Left lung (tissue), 10 donors: ENCODE data around the gene DNAAF9. TPM values are rescaled to one million over a fixed set of nuclear protein-coding genes. Genes with fewer than 3 reads are reported as not detected.
"Not testable (repeated sequence)": the region's sequence is repeated elsewhere in the genome, so short reads cannot be mapped to it uniquely, and the experiment has no call there.

Experiments used
- ATAC-seq: fragments of 200-7000 bp; cut with Tn5 transposase; one replicate; pipeline ENCODE4 v1.9.1; 2020; ENCODE audit warnings: moderate library complexity
- DNase-seq, 4 donors: peaks; one replicate each; pipeline ENCODE4 v3.0.0-alpha.2; 2013 to 2020
- H3K27ac ChIP-seq, 2 donors: fragments of 200-600 bp; sonication (generic) in 1 of 2; one replicate each; pipeline versions ENCODE4 v1.5.0 to v1.8.0; 2020 to 2021
- H3K27me3 ChIP-seq, 2 donors: fragments of 200-600 bp; sonication (generic) in 1 of 2; one replicate each; pipeline versions ENCODE4 v1.5.0 to v1.8.0; 2020 to 2021
- H3K36me3 ChIP-seq, 2 donors: fragments of 200-600 bp; sonication (generic) in 1 of 2; one replicate each; pipeline versions ENCODE4 v1.5.0 to v1.8.0; 2020 to 2021
- H3K4me1 ChIP-seq, 2 donors: fragments of 200-600 bp; one replicate each; pipeline ENCODE4 v1.8.0; 2021
- H3K4me3 ChIP-seq, 2 donors: fragments of 200-600 bp; sonication (generic) in 1 of 2; one replicate each; pipeline versions ENCODE4 v1.5.0 to v1.8.0; 2020 to 2021; ENCODE audit warnings: mild to moderate bottlenecking in 1 of 2
- H3K9me3 ChIP-seq, 2 donors: fragments of 200-600 bp; sonication (generic) in 1 of 2; one replicate each; pipeline versions ENCODE4 v1.5.0 to v1.8.0; 2020 to 2021
- intact Hi-C, 2 donors: fragments of 100-400 bp; cut with DNase I; formaldehyde crosslinking; loops; one replicate each; pipeline versions ENCODE4 v1.11.2 to v1.14.2; 2022
- polyA plus RNA-seq, 6 donors: library from polyadenylated mRNA; unstranded; fragments of 120-200 nt; gene quantifications; one replicate each; pipeline ENCODE4 v1.2.1, GENCODE V29; 2013; ENCODE audit not compliant: insufficient read length in 6 of 6
- total RNA-seq, 2 donors: library from RNA; stranded (reverse); fragmentation: NEBNext Ultra II Directional; extraction: Animal tissue kit (Norgen Biotek cat#: 25700); gene quantifications; one replicate each; pipeline ENCODE4 v1.2.1, GENCODE V29; 2021
- TF ChIP-seq, protein P1 (sequence below), 2 donors: fragments of 200-600 bp; sonication (generic) in 1 of 2; IDR thresholded peaks; one replicate each; pipeline versions ENCODE4 v1.5.0 to v1.8.0; 2021; ENCODE audit warnings: antibody characterized with exemption in 2 of 2
- donor health status: DM: no; HTN: yes; CAD: no.
- donor health status: DM: no; HTN: no; CAD: no.

DNAAF9 gene
- total and polyA plus RNA-seq, 8 donors: 16.9 to 26.3 (median 25.0) TPM

DNA sequence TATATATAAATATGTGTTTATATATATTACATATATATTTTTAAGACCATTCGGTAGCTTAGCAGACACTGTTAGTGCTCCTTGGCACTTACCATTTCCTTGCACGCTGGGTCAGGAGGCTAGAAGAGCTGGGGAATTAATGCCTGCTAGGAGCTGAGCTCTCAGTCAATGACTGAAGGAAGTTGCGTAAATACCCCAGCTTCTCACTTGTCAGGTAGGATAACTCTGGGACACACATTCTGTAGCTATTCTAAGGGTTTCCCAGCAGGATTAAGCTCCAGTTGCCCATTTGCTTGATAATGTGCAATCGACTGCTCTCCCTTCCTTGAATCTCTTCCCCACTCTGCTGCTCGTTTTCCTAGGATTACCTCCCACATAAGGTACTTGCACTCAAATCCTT lies 15.7 kb upstream of the DNAAF9 start:
- ATAC-seq (no peak), DNase-seq (no peak)
- intact Hi-C loops: no loop called here

DNA sequence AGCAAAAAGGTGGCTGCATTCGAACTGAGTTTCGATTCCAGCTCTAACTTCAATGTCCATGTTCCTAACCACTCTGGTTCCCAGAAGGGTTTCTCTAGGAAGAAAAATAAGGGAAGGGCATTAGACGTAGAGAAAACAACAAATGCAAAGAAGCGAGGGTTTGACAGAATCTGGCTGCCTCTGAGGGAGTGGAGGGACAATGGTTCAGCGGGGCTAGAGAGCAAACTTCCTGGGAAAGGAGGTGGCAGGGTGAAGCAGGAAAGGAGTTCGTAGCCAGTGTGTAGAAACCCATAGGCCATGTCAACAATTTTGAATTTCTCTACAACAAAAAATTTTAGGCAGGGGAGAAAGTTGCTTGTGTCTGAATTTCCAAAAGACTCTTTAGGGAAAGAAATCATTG lies 14.5 kb upstream of the DNAAF9 start:
- intact Hi-C loops: no loop called here
- H3K9me3 ChIP-seq: no peaks in the 10 kb centered on the region
- H3K27me3 ChIP-seq: no peaks in the 10 kb centered on the region
- peaks cover 0 to 11% of the 10 kb centered on the region in 2 donors for H3K4me1 ChIP-seq
- TF ChIP-seq, protein P1, sequence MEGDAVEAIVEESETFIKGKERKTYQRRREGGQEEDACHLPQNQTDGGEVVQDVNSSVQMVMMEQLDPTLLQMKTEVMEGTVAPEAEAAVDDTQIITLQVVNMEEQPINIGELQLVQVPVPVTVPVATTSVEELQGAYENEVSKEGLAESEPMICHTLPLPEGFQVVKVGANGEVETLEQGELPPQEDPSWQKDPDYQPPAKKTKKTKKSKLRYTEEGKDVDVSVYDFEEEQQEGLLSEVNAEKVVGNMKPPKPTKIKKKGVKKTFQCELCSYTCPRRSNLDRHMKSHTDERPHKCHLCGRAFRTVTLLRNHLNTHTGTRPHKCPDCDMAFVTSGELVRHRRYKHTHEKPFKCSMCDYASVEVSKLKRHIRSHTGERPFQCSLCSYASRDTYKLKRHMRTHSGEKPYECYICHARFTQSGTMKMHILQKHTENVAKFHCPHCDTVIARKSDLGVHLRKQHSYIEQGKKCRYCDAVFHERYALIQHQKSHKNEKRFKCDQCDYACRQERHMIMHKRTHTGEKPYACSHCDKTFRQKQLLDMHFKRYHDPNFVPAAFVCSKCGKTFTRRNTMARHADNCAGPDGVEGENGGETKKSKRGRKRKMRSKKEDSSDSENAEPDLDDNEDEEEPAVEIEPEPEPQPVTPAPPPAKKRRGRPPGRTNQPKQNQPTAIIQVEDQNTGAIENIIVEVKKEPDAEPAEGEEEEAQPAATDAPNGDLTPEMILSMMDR (IDR thresholded peaks at IDR 0.05): no peak
- H3K4me3 ChIP-seq: no peak overlapping the region
- no peak for DNase-seq
- H3K27ac ChIP-seq: no peak overlapping the region
- ATAC-seq: no peak
- H3K36me3 ChIP-seq: no peaks in the 10 kb centered on the region

More for the DNA sequence above, 15.7 kb upstream of the DNAAF9 start:
- TF ChIP-seq, protein P1 (IDR thresholded peaks at IDR 0.05): no peak
- Histone ChIP-seq H3K4me3 (no peak overlapping the region), H3K4me1 (peaks cover 0 to 11% of the 10 kb centered on the region in 2 donors), H3K27ac (no peak overlapping the region), H3K9me3 (no peaks in the 10 kb centered on the region), H3K27me3 (no peaks in the 10 kb centered on the region), H3K36me3 (no peaks in the 10 kb centered on the region)

DNA sequence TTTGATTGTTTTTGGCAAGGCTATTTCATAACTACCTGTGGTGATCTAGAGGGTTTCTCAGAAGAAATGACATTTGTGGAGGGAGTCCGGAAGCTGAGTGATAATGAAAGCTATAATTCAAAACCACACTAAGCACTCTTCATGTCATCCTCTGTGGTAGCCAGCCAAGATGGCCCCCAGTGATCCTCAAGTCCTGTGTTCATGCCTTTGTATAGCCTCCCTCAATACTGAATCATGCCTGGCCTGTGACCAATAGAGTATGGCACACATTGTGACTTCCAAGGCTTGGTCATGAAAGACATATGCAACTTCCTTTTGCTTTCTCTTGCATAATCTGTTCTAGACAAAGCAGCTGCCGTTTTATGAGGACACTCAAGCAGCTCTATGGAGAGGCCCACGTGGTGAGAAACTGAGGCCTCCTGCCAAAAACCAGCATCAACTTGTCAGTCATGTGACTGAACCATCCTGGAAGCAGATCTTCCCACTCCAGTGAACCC lies 12.8 kb upstream of the DNAAF9 start:
- TF ChIP-seq, protein P1 (IDR thresholded peaks at IDR 0.05): no peak
- Histone ChIP-seq H3K4me1 (peaks cover 0 to 11% of the 10 kb centered on the region in 2 donors), H3K9me3 (no peaks in the 10 kb centered on the region), H3K36me3 (no peaks in the 10 kb centered on the region), H3K27ac (peak overlapping the region in 1 of 2 donors; percentile 67), H3K27me3 (no peaks in the 10 kb centered on the region), H3K4me3 (no peak overlapping the region)
- DNase-seq (peak in 2 of 4 donors; percentile 17 to 67), ATAC-seq (peak; percentile 87)
- intact Hi-C loops: no loop called here

DNA sequence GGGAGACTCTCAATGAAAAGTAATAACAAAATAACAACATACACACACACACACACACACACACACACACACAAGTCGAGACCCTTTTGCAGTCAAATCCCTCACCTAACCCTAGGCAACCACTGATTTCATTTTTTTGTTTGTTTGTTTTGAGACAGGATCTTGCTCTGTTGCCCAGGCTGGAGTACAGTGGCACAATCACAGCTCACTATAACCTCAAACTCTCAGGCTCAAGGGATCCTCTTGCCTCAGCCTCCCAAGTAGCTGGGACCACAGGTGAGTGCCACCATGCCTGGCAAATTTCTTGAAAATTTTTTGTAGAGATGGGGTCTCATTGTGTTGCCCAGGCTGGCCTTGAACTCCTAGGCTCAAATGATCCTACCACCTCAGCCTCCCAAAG lies 10.7 kb upstream of the DNAAF9 start:
- ATAC-seq, DNase-seq, intact Hi-C loops, H3K4me3 ChIP-seq, H3K27me3 ChIP-seq, H3K9me3 ChIP-seq, H3K27ac ChIP-seq, H3K36me3 ChIP-seq: not testable (repeated sequence)
- peaks cover 0 to 11% of the 10 kb centered on the region in 2 donors for H3K4me1 ChIP-seq

DNA sequence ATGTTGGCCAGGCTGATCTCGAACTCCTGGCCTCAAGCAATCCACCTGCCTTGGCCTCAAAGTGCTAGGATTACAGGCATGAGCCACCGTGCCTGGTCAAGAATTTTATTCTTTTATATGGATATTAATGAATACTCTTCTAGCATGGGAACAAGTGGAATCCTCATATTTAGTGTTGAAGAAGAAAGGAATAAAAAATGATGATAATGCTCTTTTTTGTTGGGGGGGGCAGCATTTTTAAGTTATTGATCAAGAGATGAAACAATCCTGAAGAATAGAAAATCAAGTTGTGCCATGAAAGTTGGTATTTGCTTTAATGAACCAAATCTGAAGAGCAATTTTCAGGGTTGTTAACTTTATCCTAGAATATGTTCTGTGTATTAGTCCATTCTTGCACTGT lies 6.7 kb upstream of the DNAAF9 start:
- ATAC-seq: no peak
- no peak overlapping the region for H3K27ac ChIP-seq
- no peaks in the 10 kb centered on the region for H3K4me1 ChIP-seq
- no peaks in the 10 kb centered on the region for H3K9me3 ChIP-seq
- TF ChIP-seq, protein P1 (IDR thresholded peaks at IDR 0.05): no peak
- no peak for DNase-seq
- intact Hi-C loops: no loop called here
- H3K36me3 ChIP-seq: no peaks in the 10 kb centered on the region
- H3K27me3 ChIP-seq: no peaks in the 10 kb centered on the region
- no peak overlapping the region for H3K4me3 ChIP-seq

DNA sequence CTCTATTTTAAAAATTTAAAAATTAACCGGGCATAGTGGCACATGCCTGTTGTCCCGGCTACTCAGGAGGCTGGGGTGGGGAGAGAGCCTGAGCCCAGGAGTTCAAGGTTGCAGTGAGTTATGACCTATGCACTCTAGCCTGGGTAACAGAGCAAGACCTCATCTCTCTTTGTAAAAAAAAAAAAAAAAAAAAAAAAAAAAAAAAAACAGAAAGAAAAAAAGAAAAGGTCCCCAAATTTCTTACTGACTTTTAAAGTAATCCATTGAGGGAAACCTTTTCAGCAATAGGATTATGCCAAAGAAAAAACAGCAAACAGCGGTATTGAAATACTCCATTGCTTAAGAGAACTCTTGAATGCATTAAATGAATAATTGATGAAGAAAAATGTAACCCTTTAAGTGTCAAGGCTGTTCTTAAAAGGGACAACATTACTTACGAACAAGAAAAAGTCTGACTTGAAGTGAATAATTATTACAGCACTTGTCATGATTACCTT lies 6.0 kb upstream of the DNAAF9 start:
- no peaks in the 10 kb centered on the region for H3K36me3 ChIP-seq
- TF ChIP-seq, protein P1 (IDR thresholded peaks at IDR 0.05): no peak
- no peak for ATAC-seq
- H3K27me3 ChIP-seq: no peaks in the 10 kb centered on the region
- DNase-seq: no peak
- intact Hi-C loops: no loop called here
- H3K9me3 ChIP-seq: no peaks in the 10 kb centered on the region
- H3K27ac ChIP-seq: no peak overlapping the region
- no peaks in the 10 kb centered on the region for H3K4me1 ChIP-seq
- H3K4me3 ChIP-seq: no peak overlapping the region
